Natural killer cell (primary cell): ENCODE measurements around the gene NUCB2. TPM values are rescaled to one million over a fixed set of nuclear protein-coding genes. Genes with fewer than 3 reads are reported as not detected.
A peak's percentile ranks its signal among the peaks of the same experiment; 100 is the strongest.

Experiments
- ATAC-seq, 3 donors: fragments of 150-1000 bp in 2 of 3; fragments of 200-7000 bp in 1 of 3; cut with Tn5 transposase; 1 replicate in 1 of 3; 2 replicates in 2 of 3; pipeline ENCODE4 v1.10.0; 2021; ENCODE audit warnings: mild to moderate bottlenecking in 2 of 3, moderate library complexity in 2 of 3
- DNase-seq, 2 donors: peaks; one replicate each; pipeline versions ENCODE4 v3.0.0 to v3.0.0-alpha.2; 2013 to 2021; ENCODE audit warnings: mixed read lengths in 1 of 2
- H3K27ac ChIP-seq: one replicate; pipeline ENCODE4 v1.5.1; 2013; ENCODE audit warnings: mild to moderate bottlenecking, low read length
- H3K27me3 ChIP-seq: one replicate; pipeline ENCODE4 v1.6.1; 2013; ENCODE audit warnings: low read length; ENCODE audit not compliant: control insufficient read depth, insufficient read depth
- H3K36me3 ChIP-seq: one replicate; pipeline ENCODE4 v1.6.1; 2013; ENCODE audit warnings: low read length; ENCODE audit not compliant: control insufficient read depth, insufficient read depth
- H3K4me1 ChIP-seq: one replicate; pipeline ENCODE4 v1.6.1; 2013; ENCODE audit warnings: low read length; ENCODE audit not compliant: control insufficient read depth, insufficient read depth
- H3K4me3 ChIP-seq: one replicate; pipeline ENCODE4 v1.5.1; 2013; ENCODE audit warnings: low read length
- H3K9me3 ChIP-seq: one replicate; pipeline ENCODE4 v1.6.1; 2013; ENCODE audit warnings: low read length; ENCODE audit not compliant: control insufficient read depth, insufficient read depth
- H3K27ac Mint-ChIP-seq, 2 donors: one replicate each; pipeline ENCODE4 v1.8.0; 2022; ENCODE audit warnings: mild to moderate bottlenecking in 2 of 2, mixed read lengths in 2 of 2, moderate library complexity in 1 of 2
- H3K27me3 Mint-ChIP-seq, 2 donors: one replicate each; pipeline ENCODE4 v1.8.0; 2022; ENCODE audit warnings: low read depth in 2 of 2, mixed read lengths in 2 of 2
- H3K36me3 Mint-ChIP-seq: one replicate; pipeline ENCODE4 v1.8.0; 2022; ENCODE audit warnings: mixed read lengths
- H3K4me1 Mint-ChIP-seq, 2 donors: one replicate each; pipeline ENCODE4 v1.8.0; 2022; ENCODE audit warnings: mixed read lengths in 2 of 2
- H3K4me3 Mint-ChIP-seq: one replicate; pipeline ENCODE4 v1.8.0; 2022; ENCODE audit warnings: mild to moderate bottlenecking, moderate library complexity, mixed read lengths
- H3K9me3 Mint-ChIP-seq, 2 donors: one replicate each; pipeline ENCODE4 v1.8.0; 2022; ENCODE audit warnings: mixed read lengths in 2 of 2
- WGBS: methylation state at CpG from one replicate; pipeline ENCODE4 v1.1.7; 2013; ENCODE audit warnings: missing lambda C conversion rate; ENCODE audit not compliant: insufficient coverage; 5-methylcytosine and 5-hydroxymethylcytosine counted together
- intact Hi-C: fragments of 100-400 bp; cut with micrococcal nuclease; formaldehyde crosslinking; loops from one replicate; pipeline ENCODE4 v1.14.2; 2022
- total RNA-seq, 4 donors: library from RNA; stranded (reverse); fragments of 120-200 nt in 1 of 4; gene quantifications; one replicate each; pipeline versions ENCODE4 v1.2.3 to v1.2.4, GENCODE V29; 2013 to 2022
- TF ChIP-seq, protein P1 (sequence below): fragments of 200-600 bp; IDR thresholded peaks from one replicate; pipeline ENCODE4 v1.8.0; 2022; ENCODE audit warnings: antibody characterized with exemption

NUCB2 gene
- total RNA-seq, 3 donors from 2014 or later (not counting 1 experiment from before 2014, with no cell fraction given), result 70.7 to 101 (median 81.4) TPM

DNA sequence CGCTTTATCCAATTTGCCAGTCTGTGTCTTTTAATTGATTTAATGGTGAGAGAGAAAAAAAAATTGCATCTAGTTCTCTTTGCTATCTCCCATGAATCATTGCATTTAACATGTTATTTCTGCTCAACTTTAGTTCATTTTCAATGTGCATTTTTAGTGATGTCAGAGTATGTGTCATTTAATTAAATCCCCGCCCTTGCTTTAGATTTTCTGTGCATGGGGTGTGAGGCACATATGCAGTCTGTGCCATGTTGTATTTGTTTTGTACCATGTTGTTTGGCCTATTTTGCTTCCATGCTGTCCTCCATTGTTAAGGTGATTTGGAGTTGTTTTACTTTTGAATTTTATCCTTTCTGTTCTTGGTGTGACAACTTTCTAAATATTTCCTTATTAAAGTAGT is 66.7 kb downstream of the NUCB2 start:
- intact Hi-C loops, result no loop called here
- ATAC-seq (no peak), DNase-seq (no peak)
- Mint-ChIP-seq H3K36me3 (peaks cover 5% of the 10 kb centered on the region), H3K9me3 (no peaks in the 10 kb centered on the region), H3K4me1 (no peaks in the 10 kb centered on the region), H3K27me3 (no peaks in the 10 kb centered on the region), H3K4me3 (no peak overlapping the region), H3K27ac (no peak overlapping the region)
- H3K36me3 ChIP-seq, result no peaks in the 10 kb centered on the region
- no peak overlapping the region for H3K27ac ChIP-seq
- H3K4me3 ChIP-seq, result no peak overlapping the region
- no peaks in the 10 kb centered on the region for H3K4me1 ChIP-seq
- TF ChIP-seq, protein P1, sequence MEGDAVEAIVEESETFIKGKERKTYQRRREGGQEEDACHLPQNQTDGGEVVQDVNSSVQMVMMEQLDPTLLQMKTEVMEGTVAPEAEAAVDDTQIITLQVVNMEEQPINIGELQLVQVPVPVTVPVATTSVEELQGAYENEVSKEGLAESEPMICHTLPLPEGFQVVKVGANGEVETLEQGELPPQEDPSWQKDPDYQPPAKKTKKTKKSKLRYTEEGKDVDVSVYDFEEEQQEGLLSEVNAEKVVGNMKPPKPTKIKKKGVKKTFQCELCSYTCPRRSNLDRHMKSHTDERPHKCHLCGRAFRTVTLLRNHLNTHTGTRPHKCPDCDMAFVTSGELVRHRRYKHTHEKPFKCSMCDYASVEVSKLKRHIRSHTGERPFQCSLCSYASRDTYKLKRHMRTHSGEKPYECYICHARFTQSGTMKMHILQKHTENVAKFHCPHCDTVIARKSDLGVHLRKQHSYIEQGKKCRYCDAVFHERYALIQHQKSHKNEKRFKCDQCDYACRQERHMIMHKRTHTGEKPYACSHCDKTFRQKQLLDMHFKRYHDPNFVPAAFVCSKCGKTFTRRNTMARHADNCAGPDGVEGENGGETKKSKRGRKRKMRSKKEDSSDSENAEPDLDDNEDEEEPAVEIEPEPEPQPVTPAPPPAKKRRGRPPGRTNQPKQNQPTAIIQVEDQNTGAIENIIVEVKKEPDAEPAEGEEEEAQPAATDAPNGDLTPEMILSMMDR, result no peak
- no peaks in the 10 kb centered on the region for H3K27me3 ChIP-seq
- no peaks in the 10 kb centered on the region for H3K9me3 ChIP-seq
- WGBS, result 100% methylated on average over 1 of the region's 2 CpGs

DNA sequence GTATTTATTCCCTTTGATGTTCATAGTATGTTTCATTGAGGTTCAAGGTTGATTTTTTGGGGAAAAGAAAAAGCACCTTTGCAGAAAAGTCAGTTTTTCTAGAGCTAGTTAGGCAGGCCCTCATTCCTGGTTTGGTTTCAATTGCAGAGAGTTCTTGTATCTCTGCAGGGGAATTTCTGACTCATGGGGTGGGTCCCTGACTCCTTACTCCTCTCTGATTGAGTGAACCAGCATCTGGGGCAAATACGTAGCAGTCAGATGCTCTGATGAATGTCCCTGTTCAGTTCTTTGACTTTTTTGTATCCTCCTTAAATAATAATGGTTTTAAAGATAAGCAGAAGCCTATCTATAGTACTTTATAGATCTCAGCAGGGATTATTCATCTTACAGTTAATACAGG is 67.4 kb downstream of the NUCB2 start:
- Mint-ChIP-seq H3K4me3 (no peak overlapping the region), H3K4me1 (no peaks in the 10 kb centered on the region), H3K9me3 (no peaks in the 10 kb centered on the region), H3K27me3 (no peaks in the 10 kb centered on the region), H3K27ac (no peak overlapping the region), H3K36me3 (peaks cover 5% of the 10 kb centered on the region)
- TF ChIP-seq, protein P1, result no peak
- Histone ChIP-seq H3K36me3 (no peaks in the 10 kb centered on the region), H3K27ac (no peak overlapping the region), H3K27me3 (no peaks in the 10 kb centered on the region), H3K4me3 (no peak overlapping the region), H3K9me3 (no peaks in the 10 kb centered on the region), H3K4me1 (no peaks in the 10 kb centered on the region)
- WGBS, result no CpG with 5 or more reads among the region's 1 CpG
- DNase-seq (no peak), ATAC-seq (no peak)
- intact Hi-C loops, result no loop called here

DNA sequence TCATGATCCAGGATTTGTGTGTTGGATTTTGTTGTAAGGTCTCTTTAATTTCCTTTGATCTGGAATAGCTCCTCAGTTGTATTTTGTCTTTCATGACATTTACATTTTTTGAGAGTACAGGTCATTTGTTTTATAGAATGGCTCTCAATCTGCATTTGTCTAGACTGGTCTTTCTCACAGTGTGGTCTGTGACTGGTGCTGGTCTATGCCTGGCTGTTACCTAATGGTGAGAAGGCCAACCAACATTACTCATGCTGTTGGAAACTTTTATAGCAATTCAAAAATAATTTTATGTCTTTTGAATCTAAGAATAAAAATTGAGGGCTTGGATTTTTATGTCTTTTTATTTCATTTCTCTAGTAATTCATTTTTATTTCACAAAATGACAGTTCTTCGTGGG is 71.1 kb downstream of the NUCB2 start:
- no peaks in the 10 kb centered on the region for H3K9me3 Mint-ChIP-seq
- intact Hi-C loops, result no loop called here
- Histone ChIP-seq H3K4me1 (peaks cover 7% of the 10 kb centered on the region), H3K9me3 (no peaks in the 10 kb centered on the region), H3K36me3 (no peaks in the 10 kb centered on the region), H3K27me3 (no peaks in the 10 kb centered on the region), H3K4me3 (no peak overlapping the region), H3K27ac (no peak overlapping the region)
- no peak overlapping the region for H3K4me3 Mint-ChIP-seq
- no peak overlapping the region for H3K27ac Mint-ChIP-seq
- TF ChIP-seq, protein P1, result no peak
- no peak for DNase-seq
- H3K27me3 Mint-ChIP-seq, result no peaks in the 10 kb centered on the region
- no CpG with 5 or more reads among the region's 1 CpG for WGBS
- peaks cover 15 to 19% of the 10 kb centered on the region in 2 donors for H3K4me1 Mint-ChIP-seq
- ATAC-seq, result no peak
- H3K36me3 Mint-ChIP-seq, result peaks cover 5% of the 10 kb centered on the region

DNA sequence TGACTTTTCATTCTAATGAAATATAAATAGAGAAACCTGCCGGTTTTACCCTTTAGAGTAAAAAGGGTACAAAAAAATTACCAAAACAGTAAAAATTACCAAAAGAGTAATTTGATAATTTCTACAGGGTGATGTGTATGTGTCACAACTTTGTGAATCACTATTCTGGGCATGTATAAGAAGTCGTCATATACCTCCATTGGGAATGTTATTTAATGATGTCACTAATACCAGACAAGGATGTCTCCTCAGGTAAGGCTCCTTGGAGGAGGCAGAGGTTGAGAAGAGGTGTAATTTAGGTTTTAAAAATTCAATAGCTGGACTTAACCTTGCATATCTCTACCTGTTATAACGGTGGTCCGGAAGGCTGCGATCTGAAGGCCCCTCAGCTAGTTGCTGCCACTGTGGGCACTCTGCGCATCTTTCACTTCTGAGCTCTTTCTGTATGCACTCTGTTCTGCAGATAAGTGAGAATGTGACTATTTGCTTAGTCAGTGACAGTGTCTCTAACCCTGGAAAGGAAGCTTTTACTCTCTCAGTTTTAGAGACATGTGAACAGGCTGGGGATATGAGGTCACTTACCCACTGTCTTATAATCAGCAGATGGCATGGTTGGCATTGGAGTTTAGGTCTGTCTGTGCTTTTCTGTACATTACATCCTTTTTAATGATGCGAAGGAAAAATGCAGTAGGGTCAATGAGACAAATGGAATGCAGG is 74.1 kb downstream of the NUCB2 start:
- H3K27ac Mint-ChIP-seq, result peak overlapping the region; percentile 88
- WGBS, result 98% methylated on average over 6 of the region's 7 CpGs

More for the DNA sequence above, 74.1 kb downstream of the NUCB2 start:
- Mint-ChIP-seq H3K4me3 (peak overlapping the region; percentile 93), H3K36me3 (no peaks in the 10 kb centered on the region), H3K27me3 (no peaks in the 10 kb centered on the region), H3K9me3 (no peaks in the 10 kb centered on the region), H3K4me1 (peaks cover 36 to 38% of the 10 kb centered on the region in 2 donors)
- DNase-seq (peak in 1 of 2 donors; percentile 8), ATAC-seq (no peak)
- Histone ChIP-seq H3K27me3 (no peaks in the 10 kb centered on the region), H3K27ac (no peak overlapping the region), H3K36me3 (no peaks in the 10 kb centered on the region), H3K9me3 (no peaks in the 10 kb centered on the region), H3K4me1 (peaks cover 20% of the 10 kb centered on the region), H3K4me3 (no peak overlapping the region)
- intact Hi-C loops, result loop anchor here (1.0 to 10.0 kb wide), 3 partner anchors 74 to 143 kb away; partner anchors contain the start of genes NUCB2 and PIK3C2A
- TF ChIP-seq, protein P1, result no peak
